Heart left ventricle (tissue), 16 donors: ENCODE data around the gene CENPM. TPM values are rescaled to one million over a fixed set of nuclear protein-coding genes. Genes with fewer than 3 reads are reported as not detected.

ENCODE experiments used
- ATAC-seq, 4 donors: fragments of 200-7000 bp; cut with Tn5 transposase; one replicate each; pipeline ENCODE4 v1.9.1; 2020 to 2022; ENCODE audit warnings: moderate library complexity in 4 of 4, mild to moderate bottlenecking in 3 of 4, moderate number of reproducible peaks in 1 of 4
- DNase-seq, 5 donors: peaks; one replicate each; pipeline ENCODE4 v3.0.0-alpha.2; 2020
- H3K27ac ChIP-seq, 12 donors: fragments of 200-600 bp; sonication (generic) in 4 of 12; one replicate each; pipeline versions ENCODE4 v1.5.0 to v1.8.0; 2016 to 2022; ENCODE audit warnings: mild to moderate bottlenecking in 2 of 12
- H3K27me3 ChIP-seq, 9 donors: fragments of 200-600 bp; sonication (generic) in 2 of 9; one replicate each; pipeline versions ENCODE4 v1.5.1 to v1.8.0; 2016 to 2022; ENCODE audit warnings: mild to moderate bottlenecking in 3 of 9
- H3K36me3 ChIP-seq, 9 donors: fragments of 200-600 bp; sonication (generic) in 2 of 9; one replicate each; pipeline versions ENCODE4 v1.5.0 to v1.8.0; 2018 to 2022; ENCODE audit warnings: mild to moderate bottlenecking in 2 of 9
- H3K4me1 ChIP-seq, 12 donors: fragments of 200-600 bp; sonication (generic) in 4 of 12; one replicate each; pipeline versions ENCODE4 v1.5.0 to v1.8.0; 2016 to 2022; ENCODE audit warnings: mild to moderate bottlenecking in 3 of 12
- H3K4me3 ChIP-seq, 12 donors: fragments of 200-600 bp; sonication (generic) in 4 of 12; one replicate each; pipeline versions ENCODE4 v1.5.0 to v1.8.0; 2017 to 2022; ENCODE audit warnings: mild to moderate bottlenecking in 9 of 12, moderate library complexity in 4 of 12
- H3K9me3 ChIP-seq, 12 donors: fragments of 200-600 bp; sonication (generic) in 4 of 12; one replicate each; pipeline versions ENCODE4 v1.5.0 to v1.8.0; 2016 to 2022; ENCODE audit warnings: mild to moderate bottlenecking in 1 of 12
- CTCF ChIP-seq, 12 donors: fragments of 200-600 bp; sonication (generic) in 4 of 12; IDR thresholded peaks; one replicate each; pipeline versions ENCODE4 v1.5.0 to v1.8.0; 2018 to 2022; ENCODE audit warnings: antibody characterized with exemption in 12 of 12, mild to moderate bottlenecking in 5 of 12
- POLR2A ChIP-seq, 2 donors: fragments of 450-650 bp; IDR thresholded peaks; one replicate each; pipeline ENCODE4 v1.6.1; 2017; ENCODE audit warnings: antibody characterized with exemption in 2 of 2, mild to moderate bottlenecking in 2 of 2, moderate library complexity in 2 of 2
- WGBS, 4 donors: extraction: QIAGEN DNeasy Blood & Tissue Kit in 2 of 4; methylation state at CpG; one replicate each; pipeline versions ENCODE4 v1.1.5 to v1.1.7; 2013 to 2018; 5-methylcytosine and 5-hydroxymethylcytosine counted together
- intact Hi-C, 10 donors: fragments of 100-400 bp; cut with DNase I; formaldehyde crosslinking; loops; one replicate each; pipeline versions ENCODE4 v1.11.1 to v1.14.2; 2022
- polyA plus RNA-seq, 2 donors: library from polyadenylated mRNA; stranded (reverse); fragments of 200-250 nt; gene quantifications; one replicate each; pipeline ENCODE4 v1.2.3, GENCODE V29; 2013
- total RNA-seq, 9 donors: library from RNA; depleted of rRNA in 2 of 9; stranded (reverse); fragments of >200 nt in 2 of 9; fragmentation: NEBNext Ultra II Directional in 3 of 9; extraction: Animal tissue kit (Norgen Biotek cat#: 25700) in 3 of 9; gene quantifications; one replicate each; pipeline versions ENCODE4 v1.1.0 to v1.2.4, GENCODE V29; 2016 to 2023
- donor health status: ischemic (EF 13 %, LVEDD 7.1; RV severe dilation, severe dysfunction).
- donor health status: healthy with polysubstance abuse.
- donor health status: DM: no; HTN: yes; CAD: no.
- donor health status: DM: no; HTN: no; CAD: no.
- donor health status: ischemic (EF 25% LVEDD 6.9; RV normal size, moderate dysfunction).
- donor health status: ischemic (EF 25% LVEDD 5.7; RV mildly dilated, moderate dysfunction).
- donor health status: healthy.
- donor health status: DM: yes; HTN: yes; CAD: no.
- donor health status: ischemic (EF 35%, LVEDD 5.7; RV mildly dilated, moderate dysfunction).
- donor health status: nonischemic (EF 11% LVEDD 7.7; RV severe dilation, severe dysfunction).
- donor health status: DM: yes; HTN: yes; CAD: no.
- donor health status: PGD.
- donor health status: ischemic (EF 29% LVEDD 5.4; RV normal size, mild dysfunction).
- donor health status: nonischemic (EF 23%, LVEDD 6.1; RV moderate dilation, normal function).

CENPM gene
- total and polyA plus RNA-seq, 11 donors: 0.21 to 6.9 (median 0.52) TPM; not detected in 4

GRCh38 chr22:41922328-41922727, 24.6 kb downstream of the CENPM start:
- H3K27me3 ChIP-seq: peaks cover 0 to 35% (median 16%) of the 10 kb centered on the region in 9 donors
- no peak overlapping the region for H3K4me3 ChIP-seq
- ATAC-seq (no peak), DNase-seq (no peak)
- WGBS, 4 donors: 91 to 96% (median 92%) methylated on average over 5 of the region's 5 CpGs
- intact Hi-C loops: no loop called here
- no peaks in the 10 kb centered on the region for H3K36me3 ChIP-seq
- peaks cover 0 to 44% (median 18%) of the 10 kb centered on the region in 12 donors for H3K4me1 ChIP-seq
- H3K9me3 ChIP-seq: no peaks in the 10 kb centered on the region
- H3K27ac ChIP-seq: no peak overlapping the region
- TF ChIP-seq CTCF (IDR thresholded peaks at IDR 0.05): no peak
- no peak for TF ChIP-seq POLR2A (IDR thresholded peaks at IDR 0.05)

GRCh38 chr22:41920271-41920976, 26.5 kb downstream of the CENPM start:
- Histone ChIP-seq H3K4me1 (peaks cover 0 to 34% (median 17%) of the 10 kb centered on the region in 12 donors), H3K27me3 (peaks cover 5 to 42% (median 20%) of the 10 kb centered on the region in 9 donors), H3K4me3 (peak overlapping the region in 11 of 12 donors; percentile 36 to 68 (median 54)), H3K27ac (peak overlapping the region in 2 of 12 donors; percentile 34 to 42), H3K36me3 (no peaks in the 10 kb centered on the region), H3K9me3 (no peaks in the 10 kb centered on the region)
- ATAC-seq (peak in 1 of 4 donors; percentile 9), DNase-seq (no peak)
- WGBS, 4 donors: 51 to 69% (median 56%) methylated on average over 19 to 21 of the region's 21 CpGs
- TF ChIP-seq POLR2A (IDR thresholded peaks at IDR 0.05) (no peak), CTCF (IDR thresholded peaks at IDR 0.05) (no peak)
- intact Hi-C loops: no loop called here

GRCh38 chr22:41919357-41920224, 27.4 kb downstream of the CENPM start:
- peak overlapping the region; percentile 12 to 68 (median 54) for H3K4me3 ChIP-seq
- H3K36me3 ChIP-seq: no peaks in the 10 kb centered on the region
- H3K4me1 ChIP-seq: peaks cover 0 to 39% (median 22%) of the 10 kb centered on the region in 12 donors
- H3K9me3 ChIP-seq: no peaks in the 10 kb centered on the region
- H3K27me3 ChIP-seq: peaks cover 9 to 45% (median 24%) of the 10 kb centered on the region in 9 donors
- DNase-seq: peak; percentile 68 to 83 (median 78)
- 3 to 5% (median 3%) methylated on average over 30 to 62 of the region's 62 CpGs for WGBS, 4 donors
- H3K27ac ChIP-seq: peak overlapping the region in 5 of 12 donors; percentile 13 to 64 (median 34)
- ATAC-seq: peak; percentile 18 to 75 (median 64)
- no peak for TF ChIP-seq POLR2A (IDR thresholded peaks at IDR 0.05)
- no peak for TF ChIP-seq CTCF (IDR thresholded peaks at IDR 0.05)
- intact Hi-C loops: no loop called here
